Gastrocnemius medialis (tissue), 4 donors: ENCODE measurements around the gene TCF12.

Source experiments
- POLR2A ChIP-seq, 2 donors: fragments of 450-650 bp; IDR thresholded peaks; one replicate each; pipeline ENCODE4 v1.6.1; 2017; ENCODE audit warnings: antibody characterized with exemption in 2 of 2, mild to moderate bottlenecking in 2 of 2, moderate library complexity in 2 of 2
- TF ChIP-seq, protein P1 (sequence below), 5 experiments: fragments of 450-650 bp in 3 of 5; fragments of 200-600 bp in 2 of 5; sonication (generic) in 2 of 5; IDR thresholded peaks in 4 of 5; conservative IDR thresholded peaks in 1 of 5; 1 replicate in 4 of 5; 2 replicates in 1 of 5; pipeline ENCODE4 v1.5.1; 2016 to 2019; ENCODE audit warnings: antibody characterized with exemption in 5 of 5, mild to moderate bottlenecking in 3 of 5, moderate library complexity in 3 of 5

GRCh38 chr15:57108296-57108695 is 189.9 kb downstream of the TCF12 start:
- TF ChIP-seq POLR2A (IDR thresholded peaks at IDR 0.05) = no peak
- TF ChIP-seq, protein P1, sequence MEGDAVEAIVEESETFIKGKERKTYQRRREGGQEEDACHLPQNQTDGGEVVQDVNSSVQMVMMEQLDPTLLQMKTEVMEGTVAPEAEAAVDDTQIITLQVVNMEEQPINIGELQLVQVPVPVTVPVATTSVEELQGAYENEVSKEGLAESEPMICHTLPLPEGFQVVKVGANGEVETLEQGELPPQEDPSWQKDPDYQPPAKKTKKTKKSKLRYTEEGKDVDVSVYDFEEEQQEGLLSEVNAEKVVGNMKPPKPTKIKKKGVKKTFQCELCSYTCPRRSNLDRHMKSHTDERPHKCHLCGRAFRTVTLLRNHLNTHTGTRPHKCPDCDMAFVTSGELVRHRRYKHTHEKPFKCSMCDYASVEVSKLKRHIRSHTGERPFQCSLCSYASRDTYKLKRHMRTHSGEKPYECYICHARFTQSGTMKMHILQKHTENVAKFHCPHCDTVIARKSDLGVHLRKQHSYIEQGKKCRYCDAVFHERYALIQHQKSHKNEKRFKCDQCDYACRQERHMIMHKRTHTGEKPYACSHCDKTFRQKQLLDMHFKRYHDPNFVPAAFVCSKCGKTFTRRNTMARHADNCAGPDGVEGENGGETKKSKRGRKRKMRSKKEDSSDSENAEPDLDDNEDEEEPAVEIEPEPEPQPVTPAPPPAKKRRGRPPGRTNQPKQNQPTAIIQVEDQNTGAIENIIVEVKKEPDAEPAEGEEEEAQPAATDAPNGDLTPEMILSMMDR (IDR thresholded peaks at IDR 0.05 in 4 of 5, conservative IDR thresholded peaks at IDR 0.05 in 1 of 5) = no peak
